Endothelial cell of hepatic sinusoid (primary cell): ENCODE data around the gene RBFOX2.
"Not testable (repeated sequence)": the region's sequence is repeated elsewhere in the genome, so short reads cannot be mapped to it uniquely, and the experiment has no call there.

ENCODE experiments used
- in situ Hi-C: cut with HindIII; loops from 2 replicates; pipeline ENCODE4 v1.10.0; 2017; ENCODE audit warnings: low sequenced_read_pairs

Gene RBFOX2, protein sequence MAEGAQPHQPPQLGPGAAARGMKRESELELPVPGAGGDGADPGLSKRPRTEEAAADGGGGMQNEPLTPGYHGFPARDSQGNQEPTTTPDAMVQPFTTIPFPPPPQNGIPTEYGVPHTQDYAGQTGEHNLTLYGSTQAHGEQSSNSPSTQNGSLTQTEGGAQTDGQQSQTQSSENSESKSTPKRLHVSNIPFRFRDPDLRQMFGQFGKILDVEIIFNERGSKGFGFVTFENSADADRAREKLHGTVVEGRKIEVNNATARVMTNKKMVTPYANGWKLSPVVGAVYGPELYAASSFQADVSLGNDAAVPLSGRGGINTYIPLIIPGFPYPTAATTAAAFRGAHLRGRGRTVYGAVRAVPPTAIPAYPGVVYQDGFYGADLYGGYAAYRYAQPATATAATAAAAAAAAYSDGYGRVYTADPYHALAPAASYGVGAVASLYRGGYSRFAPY

DNA sequence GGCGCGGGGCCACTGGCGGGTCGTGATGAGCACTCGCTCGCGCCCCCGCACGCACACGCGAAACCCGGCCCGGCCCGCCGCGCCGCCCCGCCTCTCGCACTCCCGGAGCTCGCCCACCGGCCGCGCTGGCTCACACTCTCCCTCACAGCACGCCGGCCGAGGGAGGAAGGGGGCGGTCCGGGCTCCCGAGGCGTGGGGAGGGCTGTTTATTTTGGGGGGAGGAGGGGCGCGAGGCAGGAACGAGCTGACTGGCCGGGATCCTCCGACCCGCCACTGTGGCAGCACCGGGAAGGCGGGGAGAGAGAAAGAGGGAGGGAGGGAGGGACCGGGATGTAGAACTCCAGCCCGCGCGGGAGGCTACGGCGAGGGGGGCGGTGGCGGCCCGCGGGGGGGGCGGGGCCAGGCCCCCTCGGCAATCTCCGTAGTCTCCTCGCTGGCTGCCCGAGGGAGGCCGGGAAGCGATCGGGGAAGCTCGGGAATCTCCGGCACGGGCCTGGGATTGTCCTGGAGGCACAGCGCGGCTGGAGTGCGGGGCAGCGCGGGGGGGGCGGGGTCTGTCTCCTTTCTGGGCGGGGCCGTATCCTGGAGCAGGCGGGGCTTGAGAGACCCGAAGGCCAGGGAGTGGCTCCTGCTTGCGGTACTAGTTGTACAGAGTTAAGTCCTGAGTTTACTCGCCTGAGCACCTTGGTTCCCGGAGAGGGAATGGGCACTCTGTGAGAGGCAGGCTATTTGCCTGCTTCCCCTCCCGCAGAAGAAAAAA lies at the start of gene RBFOX2:
RBFOX2 (minus strand) TSS at position 179 of the 760 bp plus-strand sequence. CDS start 399 bp downstream, outside the sequence.
- in situ Hi-C loops, result no loop called here

DNA sequence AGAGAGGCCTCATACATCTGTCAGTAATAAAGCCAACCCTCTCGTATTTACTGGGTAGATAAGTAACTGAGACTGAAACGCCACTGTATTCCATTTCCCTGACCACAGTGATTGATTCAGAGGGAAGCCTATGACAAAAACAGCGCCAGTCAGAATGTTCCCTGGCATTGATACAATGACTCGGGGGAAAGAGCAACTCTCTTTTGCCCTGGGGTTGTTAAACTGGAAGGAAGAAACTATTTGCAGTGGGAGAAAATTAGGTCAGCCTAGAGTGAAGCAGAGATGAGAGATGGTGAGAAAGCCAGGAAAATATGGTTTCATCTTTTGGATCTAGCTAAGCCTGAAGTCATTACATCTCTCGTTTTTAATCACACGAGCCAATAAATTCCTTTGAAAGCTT lies 48.6 kb upstream of the RBFOX2 start:
- in situ Hi-C loops, result no loop called here

DNA sequence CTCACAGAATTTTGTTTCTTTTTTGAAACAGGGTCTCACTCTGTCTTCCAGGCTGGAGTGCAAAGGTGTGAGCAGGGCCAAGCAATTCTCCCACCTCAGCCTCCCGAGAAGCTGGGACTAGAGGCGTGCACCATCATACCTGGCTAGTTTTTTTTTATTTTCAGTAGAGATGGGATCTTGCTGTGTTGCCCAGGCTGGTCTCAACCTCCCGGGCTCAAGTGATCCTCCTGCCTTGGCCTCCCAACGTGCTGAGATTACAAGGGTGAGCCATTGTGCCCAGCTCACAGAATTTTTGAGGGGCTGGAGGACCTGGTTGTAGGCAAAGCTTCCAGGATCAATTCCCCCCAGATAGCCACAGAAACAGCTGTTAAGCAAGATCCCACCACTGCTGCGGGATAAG lies 47.1 kb upstream of the RBFOX2 start:
- in situ Hi-C loops, result no loop called here

DNA sequence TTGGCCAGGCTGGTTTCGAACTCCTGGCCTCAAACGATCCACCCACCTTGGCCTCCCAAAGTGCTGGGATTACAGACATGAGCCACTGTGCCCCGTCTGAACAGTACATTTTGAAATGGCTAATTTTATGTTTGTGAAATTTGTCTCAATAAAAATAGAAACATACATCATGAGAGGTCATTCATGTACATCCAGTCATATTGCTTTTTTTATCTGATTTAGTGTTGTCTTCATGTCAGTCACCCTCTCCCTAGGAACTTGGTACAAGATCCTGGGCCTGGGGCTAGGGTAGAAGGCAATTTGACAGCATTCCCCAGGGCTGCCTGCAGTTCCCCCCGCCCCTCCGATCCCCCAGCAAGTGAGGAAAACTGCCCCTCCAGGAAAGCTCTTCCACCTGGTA lies 46.6 kb upstream of the RBFOX2 start:
- in situ Hi-C loops, result no loop called here

DNA sequence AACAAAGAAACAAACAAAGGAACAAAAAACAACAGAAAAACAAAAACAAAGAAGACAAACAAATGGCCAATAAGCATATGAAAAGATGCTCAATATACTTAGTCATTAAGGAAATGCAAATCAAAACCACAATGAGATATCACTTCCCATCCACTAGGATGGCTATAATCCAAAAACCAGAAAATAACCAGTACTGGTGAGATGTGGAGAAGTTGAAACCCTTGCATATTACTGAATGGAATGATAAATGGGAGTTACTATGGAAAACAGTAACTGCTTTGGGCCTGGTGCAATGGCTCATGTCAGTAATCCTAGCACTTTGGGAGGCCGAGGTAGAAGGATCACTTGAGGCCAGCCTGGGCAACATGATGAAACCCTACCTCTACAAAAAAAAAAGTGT lies 44.9 kb upstream of the RBFOX2 start:
- in situ Hi-C loops, result no loop called here

DNA sequence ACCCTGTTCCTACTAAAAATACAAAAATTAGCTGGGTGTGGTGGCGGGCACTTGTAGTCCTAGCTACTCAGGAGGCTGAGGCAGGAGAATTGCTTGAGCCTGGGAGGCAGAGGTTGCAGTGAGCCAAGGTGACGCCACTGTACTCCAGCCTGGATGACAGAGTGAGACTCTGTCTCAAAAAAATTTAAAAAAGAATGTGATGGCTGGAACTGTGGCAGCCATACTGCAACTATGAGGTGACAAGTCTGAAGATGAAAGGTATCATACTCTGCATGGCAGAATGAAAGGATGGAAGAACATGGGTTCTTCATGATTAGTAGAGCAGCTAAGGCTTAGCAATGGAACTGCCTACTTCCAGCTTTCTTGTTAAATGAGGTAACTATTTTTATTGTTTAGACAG lies 42.0 kb upstream of the RBFOX2 start:
- in situ Hi-C loops, result not testable (repeated sequence)

DNA sequence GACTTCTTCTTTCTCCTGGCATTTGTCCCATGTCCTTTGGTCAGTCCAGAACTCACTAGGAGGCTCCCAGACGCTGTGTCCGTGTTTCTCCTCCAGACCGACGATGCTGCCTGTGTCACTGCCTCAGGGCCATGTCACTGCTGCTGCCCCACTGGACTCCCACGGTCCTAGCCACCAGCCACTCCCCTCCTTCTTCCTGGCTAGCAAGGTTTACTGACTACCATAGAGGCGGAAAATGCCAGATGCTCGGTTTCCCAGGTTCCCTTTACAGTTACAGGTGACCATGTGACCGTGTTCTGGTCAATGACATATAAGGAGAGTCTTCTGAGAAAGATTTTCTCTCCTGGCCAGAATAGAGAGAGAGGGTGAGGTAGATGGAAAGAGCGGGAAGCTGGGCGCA lies 40.7 kb upstream of the RBFOX2 start:
- in situ Hi-C loops, result no loop called here

DNA sequence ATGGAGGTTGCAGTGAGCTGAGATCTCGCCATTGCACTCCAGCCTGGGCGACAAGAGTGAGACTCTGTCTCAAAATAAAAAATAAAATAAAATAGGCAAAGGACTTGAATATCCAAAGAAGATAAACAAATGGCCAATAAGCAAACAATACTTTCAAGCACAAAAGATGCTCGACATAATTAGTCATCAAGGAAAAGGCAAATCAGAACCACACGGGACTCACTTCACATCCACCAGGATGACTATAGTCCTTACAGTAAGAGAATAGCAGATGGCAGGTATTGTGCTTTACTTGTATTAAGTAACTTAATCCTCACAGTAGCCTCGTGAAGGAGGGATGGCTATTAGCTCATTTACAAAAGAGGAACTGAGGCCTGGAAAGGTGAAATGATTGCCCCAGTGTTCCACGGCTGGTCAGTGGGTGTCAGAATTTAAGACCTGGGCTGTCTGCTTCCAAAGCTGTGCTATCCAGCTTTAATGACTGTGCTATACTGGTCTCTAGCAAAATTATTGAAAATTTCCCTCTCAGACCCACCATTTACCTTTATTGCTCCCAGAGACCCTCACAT lies 40.2 kb upstream of the RBFOX2 start:
- in situ Hi-C loops, result no loop called here

DNA sequence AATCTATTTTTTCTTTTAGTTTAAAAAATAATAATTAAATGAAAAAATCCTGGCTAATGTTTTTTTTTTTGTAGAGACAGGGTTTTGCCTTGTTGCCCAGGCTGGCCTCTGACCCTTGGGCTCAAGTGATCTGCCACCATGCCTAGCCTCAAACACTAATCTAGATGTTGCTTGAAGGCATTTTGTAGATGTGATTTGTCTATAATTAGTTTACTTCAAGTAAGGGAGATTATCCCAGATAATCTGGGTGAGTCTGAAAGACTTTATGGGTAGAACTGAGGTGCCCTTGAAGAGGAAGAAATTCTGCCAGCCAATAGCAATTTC lies 38.6 kb upstream of the RBFOX2 start:
- in situ Hi-C loops, result no loop called here

DNA sequence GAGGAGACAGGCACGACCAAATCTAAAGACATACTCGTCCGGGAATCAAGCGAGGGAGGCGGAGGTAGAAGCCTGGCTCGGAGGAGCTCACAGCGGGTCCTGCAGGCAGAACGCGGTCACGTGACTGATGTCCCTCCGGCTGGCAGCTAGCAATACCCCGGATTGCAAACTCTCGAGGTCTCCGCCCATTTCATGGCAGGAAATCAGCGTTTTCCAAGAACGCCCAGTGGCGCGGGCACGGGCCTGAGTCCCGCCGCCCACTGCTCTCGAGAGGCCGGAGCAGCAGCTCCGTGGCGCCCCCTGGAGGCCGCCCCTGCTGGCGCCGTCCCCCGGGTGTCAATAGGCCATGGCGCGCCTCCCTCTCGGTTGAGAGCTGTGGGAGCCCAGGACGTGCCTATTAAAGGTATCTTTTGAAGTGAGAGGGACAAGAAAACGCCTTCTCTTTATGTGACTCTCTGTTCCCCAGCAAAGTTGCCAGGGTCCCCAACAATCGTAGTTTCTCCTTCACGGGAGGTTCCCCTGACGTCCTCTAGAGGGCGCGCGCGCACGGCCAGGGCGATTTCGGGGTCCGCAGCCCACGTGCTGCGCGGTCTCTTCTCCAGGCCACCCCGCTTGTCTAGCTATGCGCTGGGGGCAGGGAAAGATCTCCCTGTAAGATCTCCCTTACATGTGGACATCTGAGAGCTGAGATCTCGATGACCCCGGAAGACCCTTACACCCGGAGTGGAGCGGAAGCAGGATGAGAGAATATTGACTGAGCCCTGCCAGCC lies 37.3 kb upstream of the RBFOX2 start:
- in situ Hi-C loops, result no loop called here

DNA sequence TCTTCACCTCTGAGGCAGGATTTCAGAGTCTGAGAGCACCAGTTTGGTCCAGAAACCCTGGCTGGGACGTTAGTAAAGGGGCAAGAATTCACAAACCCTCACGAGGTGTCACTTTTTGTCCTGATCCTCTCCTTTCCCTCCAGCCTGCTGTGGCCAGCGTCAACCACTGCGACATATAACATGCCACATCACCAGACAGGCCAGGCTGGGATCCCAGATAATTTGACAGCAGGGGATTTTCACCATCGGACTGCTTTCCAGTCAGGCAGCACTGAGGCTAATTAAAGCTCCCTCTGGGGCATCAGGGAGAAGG lies 36.8 kb upstream of the RBFOX2 start:
- in situ Hi-C loops, result no loop called here

DNA sequence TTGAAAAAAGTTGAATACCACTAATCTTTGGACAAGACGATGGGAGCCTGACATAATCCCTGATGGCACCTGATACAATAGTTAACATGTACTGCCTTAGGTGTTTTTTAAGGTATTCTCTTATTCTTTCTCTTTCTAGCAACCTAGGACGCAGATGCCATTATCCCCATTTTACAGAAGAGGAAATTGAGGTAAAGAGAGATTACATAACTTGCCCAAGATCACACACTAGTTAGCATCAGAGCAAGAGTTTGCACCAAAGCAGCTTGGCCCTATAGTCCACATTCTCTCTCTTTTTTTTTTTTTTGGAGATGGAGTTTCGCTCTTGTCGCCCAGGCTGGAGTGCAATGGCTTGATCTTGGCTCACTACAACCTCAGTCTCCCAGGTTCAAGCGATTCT lies 35.7 kb upstream of the RBFOX2 start:
- in situ Hi-C loops, result no loop called here

DNA sequence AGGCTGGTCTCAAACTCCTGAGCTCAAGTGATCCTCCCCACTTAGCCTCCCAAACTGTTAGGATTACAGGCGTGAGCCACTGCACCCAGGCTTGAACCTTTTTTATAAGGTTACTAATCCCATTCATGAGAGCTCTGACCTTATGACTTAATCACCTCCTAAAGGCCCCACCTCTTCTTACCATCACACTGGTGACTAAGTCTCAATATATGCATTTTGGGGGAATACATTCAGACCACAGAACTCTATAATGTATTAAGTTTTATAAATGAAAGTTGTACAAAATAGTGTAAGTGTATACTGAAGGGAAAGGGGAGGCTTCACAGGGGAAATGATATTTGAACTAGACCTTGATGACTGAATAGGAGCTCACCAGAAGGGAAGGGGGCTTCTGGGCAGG lies 28.4 kb upstream of the RBFOX2 start:
- in situ Hi-C loops, result no loop called here

DNA sequence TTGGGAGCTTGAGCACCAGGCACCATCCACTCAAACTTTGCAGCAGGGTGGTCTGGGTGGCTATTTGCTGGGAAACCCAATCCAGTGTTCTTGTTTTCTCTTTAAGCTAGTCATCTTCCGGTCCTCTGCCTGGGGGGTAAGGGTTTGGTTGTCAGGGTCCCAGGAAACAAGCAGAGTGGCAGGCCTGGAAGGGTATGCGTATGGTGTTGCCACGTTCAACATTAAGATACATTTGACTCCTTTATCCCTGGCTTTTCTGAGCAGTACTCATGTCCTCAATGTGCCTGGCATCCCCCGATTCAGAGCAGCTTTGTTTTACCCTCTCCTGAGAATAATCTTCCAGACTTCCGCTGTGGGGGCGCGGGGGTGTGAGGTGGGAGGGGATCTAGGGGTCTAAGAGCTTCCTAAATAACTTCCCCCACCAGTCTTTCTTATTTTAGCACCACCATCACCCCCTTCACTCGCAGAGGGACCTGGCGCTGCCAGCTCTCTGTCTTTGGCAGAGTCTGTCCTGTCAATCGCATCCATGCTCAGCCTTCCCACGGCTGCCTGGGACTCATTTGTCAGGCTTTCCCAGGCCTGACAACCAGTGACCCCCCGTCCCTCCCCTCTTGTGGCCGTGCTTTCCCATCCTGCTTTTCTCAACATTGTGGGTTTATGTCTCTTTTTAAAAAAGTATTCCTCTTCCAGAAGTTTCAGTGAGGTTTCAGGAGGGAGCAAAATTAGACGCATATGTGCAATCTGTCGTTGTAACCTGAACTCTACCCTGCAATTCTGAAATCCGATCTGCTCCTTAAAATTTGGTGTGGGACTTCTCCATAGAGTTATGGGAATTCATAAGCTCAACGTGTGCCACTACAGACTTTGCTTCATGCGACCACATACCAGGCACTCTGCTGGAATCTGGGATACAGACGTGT lies 27.0 kb upstream of the RBFOX2 start:
- in situ Hi-C loops, result no loop called here

DNA sequence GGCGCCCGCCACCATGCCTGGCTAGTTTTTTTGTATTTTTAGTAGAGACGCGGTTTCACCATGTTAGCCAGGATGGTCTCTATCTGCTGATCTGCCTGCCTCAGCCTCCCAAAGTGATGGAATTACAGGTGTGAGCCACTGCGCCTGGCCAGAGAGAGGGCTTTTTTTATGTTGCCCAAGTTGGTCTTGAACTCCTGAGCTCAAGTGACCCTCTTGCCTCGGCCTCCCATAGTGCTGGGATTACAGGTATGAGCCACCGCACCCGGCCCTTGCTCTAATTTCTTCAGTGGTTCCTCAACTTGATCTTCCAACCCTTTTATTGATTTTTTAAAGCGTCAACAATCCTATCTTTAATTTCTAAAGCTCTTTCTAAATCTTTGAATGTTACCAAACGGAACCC lies 25.8 kb upstream of the RBFOX2 start:
- in situ Hi-C loops, result not testable (repeated sequence)

DNA sequence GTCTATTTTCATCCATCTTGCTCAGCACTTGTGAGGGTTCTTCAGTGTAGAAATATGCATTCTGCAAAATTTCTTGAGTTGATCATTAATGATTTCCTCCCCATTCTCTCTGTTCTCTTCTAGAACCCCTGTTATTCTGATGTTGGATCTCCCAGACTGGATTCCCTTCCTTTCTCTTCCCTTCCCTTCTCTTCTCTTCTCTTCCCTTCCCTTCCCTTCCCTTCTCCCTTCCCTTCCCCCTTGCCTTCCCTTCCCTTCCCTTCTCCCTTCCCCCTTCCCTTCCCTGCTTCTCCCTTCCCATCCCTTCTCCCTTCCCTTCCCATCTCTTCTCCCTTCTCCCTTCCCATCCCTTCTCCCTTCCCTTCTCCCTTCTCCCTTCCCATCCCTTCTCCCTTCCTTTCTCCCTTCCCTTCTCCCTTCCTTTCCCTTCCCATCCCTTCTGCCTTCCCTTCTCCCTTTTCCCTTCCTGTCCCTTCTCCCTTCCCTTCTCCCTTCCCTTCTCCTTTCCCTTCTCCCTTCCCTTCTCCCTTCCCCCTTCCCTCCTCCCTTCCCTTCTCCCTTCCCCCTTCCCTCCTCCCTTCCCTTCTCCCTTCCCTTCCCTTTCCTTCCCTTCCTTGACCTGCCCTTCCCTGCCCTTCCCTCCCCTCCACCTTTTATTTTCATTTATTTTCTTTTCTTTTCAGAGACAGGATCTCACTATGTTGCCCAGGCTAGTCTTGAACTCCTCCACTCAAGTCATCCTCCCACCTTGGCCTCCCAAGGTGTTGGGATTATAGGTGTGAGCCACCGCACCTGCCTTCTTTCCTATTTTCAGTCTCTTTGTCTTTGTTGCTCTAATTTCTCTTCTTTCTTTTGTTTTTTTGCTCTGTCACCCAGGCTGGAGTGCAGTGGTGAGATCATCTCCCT lies 24.9 kb upstream of the RBFOX2 start:
- in situ Hi-C loops, result no loop called here

DNA sequence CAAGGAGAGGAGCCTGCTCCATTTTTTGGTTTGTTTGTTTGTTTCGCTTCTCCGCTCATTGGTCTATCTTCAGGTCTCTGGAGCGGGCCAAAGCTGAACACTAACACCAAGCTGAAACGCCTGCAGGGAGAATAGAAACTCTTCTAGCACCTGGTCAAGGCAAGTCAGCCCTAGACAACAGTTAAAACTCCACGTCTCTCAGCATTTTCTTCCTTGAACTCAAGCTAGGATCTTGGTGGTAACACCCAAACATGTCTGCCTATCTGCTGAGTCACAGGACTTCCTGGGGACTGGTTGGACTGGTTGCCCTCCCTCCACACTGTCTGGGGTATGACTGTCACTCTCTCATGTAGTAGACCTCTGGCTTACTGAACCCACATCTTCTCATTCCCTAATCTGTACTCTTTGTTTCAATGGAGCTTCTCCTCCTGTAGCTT lies 23.9 kb upstream of the RBFOX2 start:
- in situ Hi-C loops, result no loop called here

DNA sequence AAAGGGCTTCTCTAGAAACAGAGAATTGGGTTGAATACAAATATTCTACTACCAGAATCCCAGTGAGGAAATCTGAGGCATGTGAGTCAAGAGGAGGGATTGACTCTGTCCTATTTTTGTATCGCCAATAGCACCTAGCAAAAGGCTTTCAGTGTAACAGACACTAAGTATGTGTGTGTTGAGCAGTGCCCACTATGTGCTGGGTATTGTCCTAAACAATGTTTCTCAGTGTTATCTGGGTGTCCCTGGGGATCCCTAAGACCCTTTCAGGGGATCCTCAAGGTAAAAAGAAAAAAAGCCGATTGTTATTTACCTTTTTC lies 21.0 kb upstream of the RBFOX2 start:
- in situ Hi-C loops, result no loop called here

DNA sequence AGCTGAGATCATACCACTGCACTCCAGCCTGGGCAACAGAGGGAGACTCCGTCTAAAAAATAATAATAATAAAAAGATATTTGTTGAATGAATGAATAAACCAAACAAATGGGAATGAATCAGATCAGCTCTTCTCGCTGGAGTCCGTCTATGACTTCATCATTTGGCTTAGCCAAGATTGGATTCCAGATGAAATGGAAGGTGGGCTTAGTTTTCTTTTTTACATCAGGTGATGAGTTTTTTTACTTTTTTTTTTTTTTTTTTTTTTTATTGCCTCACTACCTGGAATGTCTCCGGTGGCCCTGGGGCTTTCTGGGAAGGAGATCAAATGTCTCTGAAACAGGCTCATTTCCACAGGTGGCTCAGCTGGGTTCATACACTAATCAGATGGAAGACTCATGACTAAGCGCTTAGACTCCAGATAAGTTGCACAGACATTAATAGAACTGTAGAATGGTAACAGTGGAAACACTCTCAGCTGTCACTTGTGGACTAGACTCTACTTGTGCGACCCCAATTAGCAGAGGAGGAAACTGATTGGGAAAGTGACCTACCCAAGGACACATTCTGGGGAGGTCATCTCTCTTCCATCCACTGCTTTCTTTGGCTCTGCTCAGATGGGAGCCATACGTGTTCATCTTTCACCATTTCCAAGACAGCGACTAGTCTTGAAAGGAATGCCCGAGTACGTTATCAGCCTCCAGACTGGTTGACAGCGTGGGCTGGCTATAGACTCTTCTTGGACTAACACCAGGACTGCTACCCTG lies 20.5 kb upstream of the RBFOX2 start:
- in situ Hi-C loops, result no loop called here
